Skeletal muscle tissue (tissue), 4 donors: ENCODE data around the gene LMAN2. TPM values are rescaled to one million over a fixed set of nuclear protein-coding genes. Genes with fewer than 3 reads are reported as not detected.
A peak's percentile ranks its signal among the peaks of the same experiment; 100 is the strongest.

Experiments used
- H3K27ac ChIP-seq: one replicate; pipeline ENCODE4 v1.7.0; 2013; ENCODE audit warnings: mild to moderate bottlenecking, low read depth, low read length, inconsistent platforms
- H3K27me3 ChIP-seq, 3 donors: one replicate each; pipeline ENCODE4 v1.7.0; 2013; ENCODE audit warnings: low read length in 3 of 3; ENCODE audit not compliant: control insufficient read depth in 3 of 3, insufficient read depth in 3 of 3
- H3K36me3 ChIP-seq, 3 donors: one replicate each; pipeline ENCODE4 v1.7.0; 2013; ENCODE audit warnings: low read length in 3 of 3; ENCODE audit not compliant: control insufficient read depth in 3 of 3, insufficient read depth in 3 of 3
- H3K4me1 ChIP-seq, 3 donors: one replicate each; pipeline ENCODE4 v1.7.0; 2013; ENCODE audit warnings: low read length in 3 of 3, mild to moderate bottlenecking in 3 of 3; ENCODE audit not compliant: control insufficient read depth in 3 of 3, insufficient read depth in 3 of 3
- H3K4me3 ChIP-seq, 3 donors: one replicate each; pipeline ENCODE4 v1.7.0; 2013; ENCODE audit warnings: low read length in 3 of 3
- H3K9ac ChIP-seq, 3 donors: one replicate each; pipeline ENCODE4 v1.7.0; 2013; ENCODE audit warnings: low read length in 3 of 3, mild to moderate bottlenecking in 3 of 3, moderate library complexity in 2 of 3, low read depth in 1 of 3
- H3K9me3 ChIP-seq, 3 donors: one replicate each; pipeline ENCODE4 v1.7.0; 2013; ENCODE audit warnings: low read length in 3 of 3; ENCODE audit not compliant: control insufficient read depth in 3 of 3
- total RNA-seq: library from RNA; depleted of rRNA; stranded (reverse); fragments of >200 nt; gene quantifications from one replicate; pipeline ENCODE4 v1.2.3, GENCODE V29; 2014
- donor health status: Osteomylitis.

LMAN2 gene
- total RNA-seq, 1 donor from 2014 or later = 124 TPM

- H3K4me1 ChIP-seq = peaks cover 4 to 11% (median 9%) of the 10 kb centered on the region in 3 donors
- H3K36me3 ChIP-seq = no peaks in the 10 kb centered on the region
- H3K27me3 ChIP-seq = peaks cover 0 to 6% (median 0%) of the 10 kb centered on the region in 3 donors
- H3K27ac ChIP-seq = no peak overlapping the region
- H3K9ac ChIP-seq = peak overlapping the region in 1 of 3 donors; percentile 8
- H3K4me3 ChIP-seq = no peak overlapping the region
- no peaks in the 10 kb centered on the region for H3K9me3 ChIP-seq
These were observed 39.2 kb upstream of the LMAN2 start for GRCh38 chr5:177390363-177391300.

- Histone ChIP-seq H3K4me3 (no peak overlapping the region), H3K9ac (peak overlapping the region in 1 of 3 donors; percentile 8), H3K9me3 (no peaks in the 10 kb centered on the region), H3K4me1 (peaks cover 4 to 11% (median 9%) of the 10 kb centered on the region in 3 donors), H3K36me3 (no peaks in the 10 kb centered on the region), H3K27me3 (peaks cover 0 to 6% (median 2%) of the 10 kb centered on the region in 3 donors), H3K27ac (no peak overlapping the region)
These were observed 38.0 kb upstream of the LMAN2 start for GRCh38 chr5:177389241-177390169.

DNA sequence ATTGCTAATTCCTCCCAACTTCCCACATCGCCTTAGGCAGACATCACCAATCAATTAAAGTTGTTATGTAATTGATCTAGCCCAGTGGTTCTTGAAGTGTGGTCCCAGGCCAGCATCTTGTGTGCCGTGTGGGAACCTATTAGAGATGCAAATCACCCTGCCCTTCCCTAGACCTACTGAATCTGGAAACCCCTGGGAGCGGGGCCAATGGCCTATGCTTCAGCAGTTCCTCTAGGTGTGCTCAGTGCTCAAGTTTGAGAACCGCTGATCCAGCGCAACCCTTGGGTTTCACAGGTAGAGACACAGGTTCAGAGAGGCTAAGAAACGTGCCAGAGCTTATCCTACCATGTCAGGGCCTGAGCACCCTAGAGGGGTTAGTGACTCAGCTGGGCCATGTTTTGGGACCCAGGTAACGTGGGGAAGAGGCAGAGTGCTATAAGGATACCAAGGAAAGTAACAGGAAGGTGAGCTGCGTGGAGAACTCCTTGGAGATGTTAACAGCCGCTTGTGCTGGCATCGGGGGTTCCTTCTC, 37.1 kb upstream of the LMAN2 start:
- H3K27me3 ChIP-seq = peaks cover 0 to 9% (median 8%) of the 10 kb centered on the region in 3 donors
- no peak overlapping the region for H3K9ac ChIP-seq
- H3K9me3 ChIP-seq = no peaks in the 10 kb centered on the region
- no peak overlapping the region for H3K27ac ChIP-seq
- H3K4me1 ChIP-seq = peaks cover 4 to 11% (median 9%) of the 10 kb centered on the region in 3 donors
- H3K4me3 ChIP-seq = no peak overlapping the region
- no peaks in the 10 kb centered on the region for H3K36me3 ChIP-seq

GRCh38 chr5:177387405-177387804, 35.9 kb upstream of the LMAN2 start:
- H3K36me3 ChIP-seq = no peaks in the 10 kb centered on the region
- H3K9me3 ChIP-seq = no peaks in the 10 kb centered on the region
- no peak overlapping the region for H3K9ac ChIP-seq
- peaks cover 0 to 17% (median 9%) of the 10 kb centered on the region in 3 donors for H3K27me3 ChIP-seq
- peaks cover 4 to 11% (median 10%) of the 10 kb centered on the region in 3 donors for H3K4me1 ChIP-seq
- no peak overlapping the region for H3K4me3 ChIP-seq
- H3K27ac ChIP-seq = no peak overlapping the region

DNA sequence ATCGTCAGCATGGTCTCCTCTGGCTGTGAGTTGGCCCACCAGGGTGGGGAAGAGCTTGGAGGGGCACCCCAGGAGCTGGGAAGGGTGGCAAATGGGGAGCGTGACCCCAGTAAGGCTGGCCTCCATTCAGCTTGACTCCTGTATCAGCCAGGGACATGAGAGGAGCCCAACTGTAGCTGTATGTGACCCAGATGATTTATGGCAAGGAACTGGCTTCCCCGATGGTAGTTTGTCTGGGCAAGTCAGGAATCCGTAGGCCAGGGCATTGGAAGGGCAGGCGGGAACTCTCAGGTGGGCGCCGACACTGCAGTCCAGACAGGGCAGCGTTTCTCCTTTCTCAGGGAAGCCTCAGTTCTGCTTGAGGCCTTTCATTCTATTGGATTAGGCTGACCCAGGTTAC, 35.1 kb upstream of the LMAN2 start:
- peaks cover 0 to 17% (median 9%) of the 10 kb centered on the region in 3 donors for H3K27me3 ChIP-seq
- no peak overlapping the region for H3K4me3 ChIP-seq
- H3K36me3 ChIP-seq = no peaks in the 10 kb centered on the region

DNA sequence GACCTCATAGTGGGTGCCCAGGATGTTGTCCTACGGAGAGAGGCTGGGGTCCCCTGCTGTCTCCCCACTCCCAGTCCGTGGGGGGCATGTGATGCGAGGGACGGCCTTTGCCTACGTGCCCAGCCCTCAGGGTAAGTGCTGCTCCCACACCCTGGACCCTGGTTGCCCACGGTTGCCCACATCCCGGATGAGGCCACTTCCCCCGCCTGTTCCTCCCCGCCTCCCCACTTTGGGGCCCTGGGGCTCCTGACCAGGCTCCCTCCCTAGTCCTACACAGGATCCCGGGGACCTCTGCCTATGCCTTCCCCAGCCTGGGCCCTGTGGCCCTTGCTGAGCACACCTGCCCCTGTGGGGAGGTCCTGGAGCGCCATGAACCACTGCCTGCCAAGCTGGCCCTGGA, 34.3 kb upstream of the LMAN2 start:
- no peaks in the 10 kb centered on the region for H3K36me3 ChIP-seq
- no peaks in the 10 kb centered on the region for H3K9me3 ChIP-seq
- H3K27ac ChIP-seq = no peak overlapping the region
- no peak overlapping the region for H3K4me3 ChIP-seq
- H3K4me1 ChIP-seq = peaks cover 7 to 21% (median 18%) of the 10 kb centered on the region in 3 donors
- peaks cover 0 to 17% (median 9%) of the 10 kb centered on the region in 3 donors for H3K27me3 ChIP-seq
- H3K9ac ChIP-seq = no peak overlapping the region

More for the DNA sequence above, 35.1 kb upstream of the LMAN2 start:
- no peaks in the 10 kb centered on the region for H3K9me3 ChIP-seq
- peaks cover 4 to 14% (median 10%) of the 10 kb centered on the region in 3 donors for H3K4me1 ChIP-seq
- no peak overlapping the region for H3K27ac ChIP-seq
- no peak overlapping the region for H3K9ac ChIP-seq

DNA sequence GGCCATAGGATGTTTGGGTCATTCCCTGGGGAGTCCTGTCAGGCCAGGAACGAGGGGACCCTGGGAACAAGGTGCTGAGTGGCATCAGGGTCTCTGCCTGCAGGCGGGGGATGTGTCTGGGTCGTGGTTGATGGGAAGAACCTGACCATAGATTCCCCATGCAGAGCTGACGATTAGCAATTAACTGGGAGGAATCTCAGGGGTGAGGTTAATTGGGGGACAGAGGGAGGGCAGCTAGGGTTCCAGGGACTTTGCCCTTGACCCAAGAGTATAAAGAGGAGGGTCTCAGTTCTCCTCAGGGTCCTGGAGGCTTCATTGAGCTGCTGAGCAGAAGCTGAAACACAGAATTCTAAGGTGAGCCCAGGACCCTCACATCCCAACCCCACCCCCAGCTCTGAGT, 32.7 kb upstream of the LMAN2 start, which contains the start of gene SLC34A1:
TSS of gene SLC34A1 (plus strand) at position 301 of the 400 bp plus-strand sequence. CDS start 1,308 bp downstream, outside the sequence.
- Histone ChIP-seq H3K4me1 (peaks cover 8 to 14% (median 14%) of the 10 kb centered on the region in 3 donors), H3K4me3 (no peak within 1 kb of the TSS), H3K27me3 (peaks cover 0 to 17% (median 9%) of the 10 kb centered on the region in 3 donors), H3K36me3 (no peaks in the 10 kb centered on the region), H3K9ac (no peak within 1 kb of the TSS), H3K27ac (no peak within 1 kb of the TSS), H3K9me3 (no peaks in the 10 kb centered on the region)

GRCh38 chr5:177383181-177383580, 31.7 kb upstream of the LMAN2 start:
- Histone ChIP-seq H3K4me3 (no peak overlapping the region), H3K9me3 (no peaks in the 10 kb centered on the region), H3K9ac (no peak overlapping the region), H3K27ac (no peak overlapping the region), H3K27me3 (peaks cover 0 to 17% (median 9%) of the 10 kb centered on the region in 3 donors), H3K4me1 (peaks cover 8 to 18% (median 12%) of the 10 kb centered on the region in 3 donors), H3K36me3 (no peaks in the 10 kb centered on the region)

DNA sequence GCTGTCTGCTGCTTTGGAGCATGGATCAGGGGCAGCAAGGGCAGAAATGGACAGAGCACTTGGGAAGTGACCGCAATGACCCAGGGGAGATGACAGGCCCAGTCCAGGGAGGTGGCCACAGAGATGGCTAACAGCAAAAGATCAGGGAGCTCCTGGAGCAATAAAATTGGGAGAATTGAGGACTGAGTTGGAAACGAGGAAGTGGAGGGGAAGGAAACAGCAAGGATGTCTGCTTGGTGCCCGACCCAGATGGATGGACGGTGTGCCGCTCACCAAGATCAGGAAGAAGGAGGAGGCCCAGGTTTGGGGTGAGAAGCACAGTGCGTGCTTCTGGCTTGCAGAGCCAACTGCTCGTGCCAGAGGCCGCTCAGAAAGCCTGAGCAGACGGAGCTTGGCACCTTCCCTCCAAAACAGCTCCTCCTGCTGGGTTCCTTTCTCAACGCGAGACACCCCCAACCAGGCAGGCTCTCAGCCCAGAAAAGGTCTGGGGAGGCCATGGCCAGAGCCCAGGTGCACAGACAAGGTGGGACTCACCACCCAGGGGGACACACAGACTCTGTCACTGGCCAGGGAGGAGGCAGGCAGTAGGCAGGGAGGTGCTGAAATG, 31.1 kb upstream of the LMAN2 start:
- H3K4me3 ChIP-seq = no peak overlapping the region
- H3K36me3 ChIP-seq = no peaks in the 10 kb centered on the region
- no peaks in the 10 kb centered on the region for H3K9me3 ChIP-seq
- H3K27me3 ChIP-seq = peaks cover 0 to 17% (median 9%) of the 10 kb centered on the region in 3 donors
- H3K27ac ChIP-seq = no peak overlapping the region
- H3K9ac ChIP-seq = peak overlapping the region in 1 of 3 donors; percentile 20
- peaks cover 8 to 18% (median 12%) of the 10 kb centered on the region in 3 donors for H3K4me1 ChIP-seq
